Fibroblast of skin of abdomen (primary cell): ENCODE measurements around the gene ABCC6. TPM values are rescaled to one million over a fixed set of nuclear protein-coding genes. Genes with fewer than 3 reads are reported as not detected.
"Not testable (repeated sequence)": the region's sequence is repeated elsewhere in the genome, so short reads cannot be mapped to it uniquely, and the experiment has no call there.

Experiments
- DNase-seq: peaks from one replicate; pipeline ENCODE4 v3.0.0-alpha.2; 2013
- polyA plus RNA-seq, 2 experiments: library from polyadenylated mRNA; unstranded; fragments of 120-200 nt; gene quantifications; one replicate each; pipeline ENCODE4 v1.2.1, GENCODE V29; 2013; ENCODE audit not compliant: insufficient read length in 2 of 2

ABCC6 gene
- 0.85 TPM for polyA plus RNA-seq (2013, experiment 1 of 2; ENCODE audit: insufficient read length)
- polyA plus RNA-seq (2013, experiment 2 of 2; ENCODE audit: insufficient read length) = 0.48 TPM

DNA sequence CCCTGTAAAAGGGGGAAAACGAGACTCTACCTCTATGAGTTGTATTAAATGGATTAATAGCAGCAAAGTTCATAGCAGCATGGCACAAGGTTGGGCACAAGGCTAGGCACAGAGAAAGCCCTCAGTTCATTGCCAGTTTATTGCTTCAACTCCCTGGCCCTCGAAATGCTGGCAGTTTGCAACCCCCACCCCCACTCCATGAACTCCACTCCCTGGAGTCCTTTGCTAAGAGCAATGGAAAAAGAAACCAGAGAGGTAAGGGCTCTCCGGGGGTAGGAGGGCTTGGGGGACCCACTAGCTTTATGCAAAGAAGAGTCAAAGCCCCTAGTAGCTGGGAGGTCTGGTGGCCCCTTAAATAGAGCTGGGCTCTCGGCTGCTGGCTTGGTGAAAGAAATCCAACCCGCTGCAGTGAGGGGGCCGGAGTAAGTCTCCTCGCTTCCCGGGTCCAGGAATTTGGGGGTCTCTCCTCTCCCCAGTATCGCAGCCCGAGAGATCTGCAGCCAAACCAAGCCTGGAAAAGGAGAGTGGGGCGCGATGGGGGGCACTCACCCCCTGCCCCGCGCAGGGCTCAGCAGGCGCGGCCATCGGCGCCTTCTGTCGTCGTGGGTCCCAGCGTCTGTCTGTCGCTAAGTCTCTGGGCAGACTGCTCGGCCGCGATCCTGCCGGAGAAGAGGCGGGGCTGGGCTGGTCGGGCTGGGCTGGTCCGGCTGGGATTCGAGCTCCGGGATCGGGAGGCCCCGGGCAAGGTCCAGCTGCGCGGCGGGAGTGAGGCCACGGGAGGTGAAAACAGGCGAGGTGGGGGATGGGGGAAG is at the start of gene ABCC6:
Gene ABCC6, minus strand, starts transcription at position 645 of the 812 bp plus-strand sequence. Its CDS starts 60 bp downstream, at position 585.
- DNase-seq = not testable (repeated sequence)

- not testable (repeated sequence) for DNase-seq
These were observed 49.4 kb upstream of the ABCC6 start for GRCh38 chr16:16272573-16273221.

DNA sequence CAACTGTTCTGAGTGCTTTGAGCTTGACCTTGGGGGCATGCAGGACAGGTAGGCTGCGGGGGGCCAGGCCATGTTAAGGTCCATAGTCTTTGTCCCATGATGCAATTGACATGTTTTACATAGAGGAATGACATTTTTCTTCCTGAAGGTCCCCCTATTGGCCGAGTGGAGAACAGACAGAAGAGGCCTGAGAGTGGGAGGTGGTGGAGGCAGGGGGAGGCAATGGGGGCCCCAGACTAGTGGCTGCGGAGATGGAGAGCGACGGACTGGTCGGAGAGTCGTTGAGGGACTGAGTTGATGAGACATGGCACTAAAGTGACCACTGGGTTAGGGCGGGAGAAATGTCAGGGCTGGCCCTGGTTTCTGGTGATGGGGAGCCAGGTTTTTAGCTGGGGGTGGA is 48.4 kb upstream of the ABCC6 start:
- not testable (repeated sequence) for DNase-seq

GRCh38 chr16:16268185-16268808 is 45.0 kb upstream of the ABCC6 start:
- not testable (repeated sequence) for DNase-seq

DNA sequence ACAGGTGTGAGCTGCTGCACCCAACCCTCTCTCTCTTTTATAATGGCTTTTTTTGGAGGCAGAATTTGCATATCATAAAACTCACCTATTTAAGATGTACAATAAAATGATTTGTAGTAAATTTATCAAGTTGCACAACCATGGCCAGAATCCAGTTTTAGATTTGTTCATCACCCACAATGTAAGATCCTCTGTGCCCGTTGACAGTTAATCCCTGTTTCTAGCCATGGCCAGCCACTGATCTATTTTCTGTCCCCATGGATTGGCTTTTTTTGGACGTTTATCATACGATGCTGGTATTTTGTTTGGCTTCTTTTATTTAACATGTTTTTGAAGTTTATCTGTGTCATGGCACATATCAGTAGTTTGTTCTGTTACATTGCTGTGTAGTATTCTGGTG is 44.4 kb upstream of the ABCC6 start:
- DNase-seq = not testable (repeated sequence)

DNA sequence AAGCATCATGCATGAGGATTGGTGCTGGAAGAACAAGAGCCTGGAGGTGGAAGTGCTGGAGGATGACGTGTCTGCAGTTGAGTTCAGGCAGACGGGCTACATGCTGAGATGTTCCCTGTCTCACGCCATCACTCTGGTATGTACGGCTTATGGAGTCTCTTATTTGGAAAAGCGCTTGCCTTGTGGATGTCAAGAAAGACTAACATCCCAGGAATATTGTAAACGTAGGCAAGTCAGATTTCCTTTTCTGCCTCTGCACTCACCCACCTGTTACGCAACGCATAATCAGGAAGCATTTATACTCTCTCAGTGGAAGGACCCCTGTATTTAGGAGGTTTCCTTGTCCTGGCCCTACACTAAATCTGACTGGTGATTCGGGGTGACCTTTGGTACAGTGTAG is 41.8 kb upstream of the ABCC6 start:
- DNase-seq = not testable (repeated sequence)

- not testable (repeated sequence) for DNase-seq
These were observed 40.7 kb upstream of the ABCC6 start for GRCh38 chr16:16263947-16264346.

GRCh38 chr16:16262954-16263555 is 39.8 kb upstream of the ABCC6 start:
- DNase-seq = not testable (repeated sequence)

GRCh38 chr16:16259971-16260370 is 36.7 kb upstream of the ABCC6 start:
- not testable (repeated sequence) for DNase-seq

DNA sequence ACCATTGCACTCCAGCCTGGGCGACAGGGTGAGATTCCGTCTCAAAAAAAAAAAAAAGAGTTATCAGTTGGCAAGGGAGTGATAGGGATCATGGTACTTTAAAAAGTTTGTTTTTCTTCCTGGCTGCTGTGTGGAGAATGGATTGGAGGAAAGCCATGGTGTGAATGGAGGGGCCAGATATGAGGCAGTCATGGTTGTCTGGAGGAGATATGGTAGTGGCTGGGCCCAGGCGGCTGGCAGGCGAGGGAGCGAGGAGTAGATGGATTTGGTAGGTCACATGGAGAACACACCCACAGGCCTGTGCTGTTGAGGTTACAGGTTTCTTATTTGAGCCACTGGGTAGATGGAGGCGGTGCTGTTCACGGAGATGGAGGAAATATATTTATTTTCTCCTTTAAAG is 35.5 kb upstream of the ABCC6 start:
- DNase-seq = not testable (repeated sequence)

- DNase-seq = not testable (repeated sequence)
These were observed 34.1 kb upstream of the ABCC6 start for GRCh38 chr16:16257301-16257923.

DNA sequence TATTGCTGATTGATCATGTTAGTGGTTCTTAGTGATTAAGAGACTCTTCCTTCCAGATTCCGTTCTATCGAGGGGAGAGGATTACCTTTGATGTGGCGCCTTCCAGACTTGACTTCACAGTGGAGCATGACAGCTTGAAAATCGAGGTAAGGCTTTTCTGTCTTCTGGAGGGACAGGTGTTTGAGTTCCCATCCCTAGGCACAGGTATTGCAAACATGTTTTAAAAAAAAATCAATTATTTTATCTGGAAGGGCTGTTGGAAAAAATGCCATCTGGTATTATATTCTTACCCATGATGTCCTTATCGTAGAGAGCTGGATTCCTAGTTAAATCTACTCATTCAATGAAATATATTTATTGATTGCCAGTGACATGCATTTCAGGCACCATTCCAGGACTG is 29.1 kb upstream of the ABCC6 start:
- not testable (repeated sequence) for DNase-seq

DNA sequence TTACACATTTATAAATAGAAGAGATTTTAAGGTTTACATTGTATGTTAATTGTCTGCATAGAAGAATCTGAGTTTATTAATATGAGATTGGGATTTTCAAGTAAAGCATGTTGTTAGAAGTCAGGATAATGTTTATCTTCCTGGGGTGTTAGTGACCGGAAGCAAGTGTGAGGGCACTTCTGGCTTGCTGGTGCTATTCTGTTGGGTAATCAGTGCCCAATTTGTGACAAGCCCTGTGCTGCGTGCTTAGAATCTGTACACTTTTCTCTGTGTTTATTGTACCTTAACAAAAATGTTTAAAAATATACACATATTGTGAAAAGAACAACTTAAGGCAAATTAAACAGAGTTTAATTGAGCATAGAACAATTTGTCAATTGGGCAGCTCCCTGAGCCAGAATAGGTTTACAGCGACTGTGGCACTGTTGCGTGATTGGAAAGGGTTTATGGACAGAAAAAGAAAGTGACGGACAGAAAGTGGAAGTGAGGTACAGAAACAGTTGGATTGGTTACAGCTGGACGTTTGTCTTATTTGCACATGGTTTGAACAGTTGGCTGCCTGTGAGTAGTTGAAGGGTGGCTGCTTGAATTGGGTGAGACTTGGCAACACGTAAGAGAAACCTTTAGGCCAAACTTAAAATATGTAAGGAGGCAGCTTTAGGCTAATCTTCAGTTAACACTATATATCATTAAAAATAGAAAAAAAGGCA is 26.5 kb upstream of the ABCC6 start:
- DNase-seq = not testable (repeated sequence)

- not testable (repeated sequence) for DNase-seq
These were observed 24.1 kb upstream of the ABCC6 start for GRCh38 chr16:16247439-16247838.

GRCh38 chr16:16246578-16247262 is 23.4 kb upstream of the ABCC6 start:
- DNase-seq = not testable (repeated sequence)

- not testable (repeated sequence) for DNase-seq
These were observed 20.6 kb upstream of the ABCC6 start for GRCh38 chr16:16243886-16244285.

DNA sequence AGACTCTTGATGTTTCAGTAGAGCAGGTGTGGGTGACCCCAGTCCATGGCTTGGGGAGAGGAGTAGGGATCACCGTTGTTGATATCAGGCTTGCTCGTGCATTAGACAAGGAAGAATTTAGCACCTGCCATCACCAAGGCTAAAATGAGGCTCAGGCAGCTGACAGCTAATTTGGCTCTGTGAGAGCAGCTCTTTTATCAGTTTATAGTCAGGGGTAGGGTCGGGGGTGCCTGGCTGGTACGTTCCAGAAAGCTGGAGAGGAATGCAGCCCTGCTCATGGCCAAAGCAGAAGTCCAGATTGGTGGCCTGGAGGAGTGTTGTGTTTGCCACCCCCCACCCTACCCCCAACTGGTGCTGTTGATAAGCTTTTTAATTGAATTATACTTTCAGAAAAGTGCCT is 17.4 kb upstream of the ABCC6 start:
- DNase-seq = not testable (repeated sequence)

GRCh38 chr16:16237738-16238137 is 14.4 kb upstream of the ABCC6 start:
- not testable (repeated sequence) for DNase-seq

- not testable (repeated sequence) for DNase-seq
These were observed 13.8 kb upstream of the ABCC6 start for GRCh38 chr16:16237071-16237470.

DNA sequence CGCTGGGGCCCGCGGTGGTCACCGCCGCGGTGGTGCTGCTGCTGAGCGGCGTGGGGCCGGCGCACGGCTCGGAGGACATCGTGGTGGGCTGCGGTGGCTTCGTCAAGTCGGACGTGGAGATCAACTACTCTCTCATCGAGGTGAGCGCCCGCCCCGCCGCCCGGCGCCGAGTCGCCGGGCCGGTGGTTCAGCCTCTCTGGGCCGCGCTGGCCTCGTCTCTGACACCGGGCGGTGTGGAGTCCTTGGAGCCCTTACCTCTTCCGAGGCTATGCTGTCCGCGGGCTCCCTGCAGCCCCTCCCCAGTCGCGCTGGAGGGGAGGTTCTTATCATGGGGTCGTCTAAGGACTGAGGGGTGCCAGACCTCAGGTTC is 9.4 kb upstream of the ABCC6 start:
- not testable (repeated sequence) for DNase-seq
